ENCODE measurements around the gene TSC2.

DNA sequence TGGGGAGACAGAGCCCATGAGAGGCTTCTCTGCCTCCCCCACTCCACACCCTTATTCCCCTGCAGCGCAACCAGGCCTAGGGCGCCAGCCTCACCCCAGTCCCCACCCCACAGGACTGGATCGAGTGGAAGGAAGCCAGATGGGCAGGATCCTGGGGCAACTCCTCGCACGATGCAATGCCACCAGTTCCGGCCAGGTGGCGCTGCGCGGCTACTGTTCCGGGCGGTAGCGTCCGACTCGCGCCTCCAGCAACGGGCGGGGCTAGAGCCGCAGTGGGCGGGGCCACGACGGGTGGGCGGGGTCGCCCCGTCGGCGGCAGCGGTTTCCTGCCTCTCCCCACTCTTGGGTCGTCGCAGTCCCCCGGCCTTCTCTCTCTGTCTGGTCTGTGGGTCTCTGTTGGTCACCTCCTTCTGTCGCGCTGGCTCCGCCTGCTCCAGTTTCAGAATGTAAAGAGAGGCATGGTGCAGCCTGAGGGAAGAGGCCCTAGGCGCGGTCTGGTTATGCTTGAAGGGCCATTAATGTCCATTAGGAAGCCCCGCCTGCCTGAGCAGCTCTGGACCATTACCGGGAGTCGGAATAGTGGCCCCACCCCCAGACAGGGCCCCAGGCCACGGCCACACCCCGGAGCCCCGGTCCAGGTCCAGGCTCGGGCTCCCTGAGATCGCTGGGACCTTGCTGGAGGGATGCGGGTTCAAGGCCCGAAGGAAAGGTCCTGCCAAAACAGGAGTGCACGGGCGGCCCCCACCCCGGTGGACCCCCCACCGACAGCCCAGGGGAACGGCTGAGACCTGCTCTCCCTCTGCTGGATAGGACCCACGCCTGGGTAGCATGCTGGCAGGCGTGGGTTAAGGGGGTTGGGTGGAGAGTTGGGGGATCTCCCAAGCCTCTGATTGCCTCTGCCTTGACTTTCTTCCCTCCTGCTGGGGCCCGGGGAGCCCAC lies 24.4 kb upstream of the TSC2 start:
- TF ChIP-seq EZH2phosphoT487 (IDR thresholded peaks at IDR 0.05; ENCODE audit: borderline replicate concordance, low read depth, low read length) = no peak
- TF ChIP-seq, protein P1, sequence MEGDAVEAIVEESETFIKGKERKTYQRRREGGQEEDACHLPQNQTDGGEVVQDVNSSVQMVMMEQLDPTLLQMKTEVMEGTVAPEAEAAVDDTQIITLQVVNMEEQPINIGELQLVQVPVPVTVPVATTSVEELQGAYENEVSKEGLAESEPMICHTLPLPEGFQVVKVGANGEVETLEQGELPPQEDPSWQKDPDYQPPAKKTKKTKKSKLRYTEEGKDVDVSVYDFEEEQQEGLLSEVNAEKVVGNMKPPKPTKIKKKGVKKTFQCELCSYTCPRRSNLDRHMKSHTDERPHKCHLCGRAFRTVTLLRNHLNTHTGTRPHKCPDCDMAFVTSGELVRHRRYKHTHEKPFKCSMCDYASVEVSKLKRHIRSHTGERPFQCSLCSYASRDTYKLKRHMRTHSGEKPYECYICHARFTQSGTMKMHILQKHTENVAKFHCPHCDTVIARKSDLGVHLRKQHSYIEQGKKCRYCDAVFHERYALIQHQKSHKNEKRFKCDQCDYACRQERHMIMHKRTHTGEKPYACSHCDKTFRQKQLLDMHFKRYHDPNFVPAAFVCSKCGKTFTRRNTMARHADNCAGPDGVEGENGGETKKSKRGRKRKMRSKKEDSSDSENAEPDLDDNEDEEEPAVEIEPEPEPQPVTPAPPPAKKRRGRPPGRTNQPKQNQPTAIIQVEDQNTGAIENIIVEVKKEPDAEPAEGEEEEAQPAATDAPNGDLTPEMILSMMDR (conservative IDR thresholded peaks at IDR 0.05; ENCODE audit: low read length) = peak; percentile 91
